Ovary (tissue), 10 donors: ENCODE data around the gene ATP1A4. TPM values are rescaled to one million over a fixed set of nuclear protein-coding genes. Genes with fewer than 3 reads are reported as not detected.

Source experiments
- DNase-seq, 5 donors: peaks; one replicate each; pipeline ENCODE4 v3.0.0-alpha.2; 2019 to 2020
- H3K27ac ChIP-seq, 2 donors: fragments of 200-600 bp; one replicate each; pipeline versions ENCODE4 v1.5.1 to v1.8.0; 2019 to 2022
- H3K27me3 ChIP-seq: fragments of 200-600 bp; one replicate; pipeline ENCODE4 v1.8.0; 2022
- H3K36me3 ChIP-seq: fragments of 200-600 bp; sonication (generic); one replicate; pipeline ENCODE4 v1.5.1; 2019
- H3K4me1 ChIP-seq: one replicate; pipeline ENCODE4 v1.8.1; 2013; ENCODE audit warnings: mild to moderate bottlenecking, moderate library complexity; ENCODE audit not compliant: insufficient read depth
- H3K4me3 ChIP-seq: fragments of 200-600 bp; sonication (generic); one replicate; pipeline ENCODE4 v1.5.1; 2017
- H3K9me3 ChIP-seq, 2 donors: fragments of 200-600 bp in 1 of 2; sonication (generic) in 1 of 2; one replicate each; pipeline versions ENCODE4 v1.5.1 to v1.8.1; 2013 to 2019; ENCODE audit warnings: mild to moderate bottlenecking in 1 of 2, moderate library complexity in 1 of 2
- EP300 ChIP-seq: sonication (generic); formaldehyde crosslinking; IDR thresholded peaks from one replicate; pipeline ENCODE4 v1.6.1; 2017; ENCODE audit warnings: antibody characterized with exemption
- POLR2A ChIP-seq: fragments of 450-650 bp; IDR thresholded peaks from one replicate; pipeline ENCODE4 v1.6.1; 2017; ENCODE audit warnings: antibody characterized with exemption, mild to moderate bottlenecking, moderate library complexity
- WGBS, 3 donors: extraction: QIAGEN DNeasy Blood & Tissue Kit in 1 of 3; methylation state at CpG; one replicate each; pipeline versions ENCODE4 v1.1.5 to v1.1.7; 2013 to 2017; 5-methylcytosine and 5-hydroxymethylcytosine counted together
- intact Hi-C, 4 donors: fragments of 100-400 bp; cut with DNase I; formaldehyde crosslinking; loops; one replicate each; pipeline versions ENCODE4 v1.11.0 to v1.15.1; 2022 to 2023
- long read RNA-seq, 3 donors: library from polyadenylated mRNA in 2 of 3; unstranded in 2 of 3; transcript quantifications; one replicate each; pipeline ENCODE4 v2.0.0 and lab custom pipeline, GENCODE V29; 2021 to 2026
- polyA plus RNA-seq, 2 donors: library from polyadenylated mRNA; stranded (reverse); fragments of 200-250 nt in 1 of 2; fragments of 350-450 nt in 1 of 2; fragmentation: Illumina TruSeq in 1 of 2; extraction: RNeasy Lipid Tissue Mini Kit (QIAGEN cat#74804) in 1 of 2; gene quantifications; one replicate each; pipeline ENCODE4 v1.2.3, GENCODE V29; 2013 to 2014
- total RNA-seq, 7 donors: library from RNA; depleted of rRNA in 2 of 7; stranded (reverse); fragments of >200 nt in 2 of 7; fragmentation: NEBNext Ultra II Directional in 3 of 7; extraction: Animal tissue kit (Norgen Biotek cat#: 25700) in 3 of 7; gene quantifications; one replicate each; pipeline versions ENCODE4 v1.1.0 to v1.2.4, GENCODE V29; 2016 to 2023
- TF ChIP-seq, protein P1 (sequence below), 3 donors: fragments of 450-650 bp in 2 of 3; fragments of 200-600 bp in 1 of 3; IDR thresholded peaks; one replicate each; pipeline versions ENCODE4 v1.5.1 to v1.8.0; 2016 to 2022; ENCODE audit warnings: antibody characterized with exemption in 3 of 3, mild to moderate bottlenecking in 1 of 3
- donor health status: DM: no; HTN: no; CAD: no; lungs with moderate emphysema.
- donor health status: DM: no; HTN: no; CAD: no.
- donor health status: Bipolar disorder and iron deficiency.
- donor health status: DM: yes; HTN: yes; CAD: no.
- donor health status: DM: no; HTN: no; CAD: no.
- donor health status: DM: yes; HTN: yes; CAD: no.

The ATP1A4 gene
- total RNA-seq = under 1 TPM in 1 of 7 donors, not detected in 6; 0.22 TPM
- under 1 TPM in 1 of 2 donors, not detected in 1; 0.37 TPM for polyA plus RNA-seq
- long read RNA-seq, donor 1 = 0 reads
- long read RNA-seq, donor 2 = 0 reads
- long read RNA-seq, donor 3 = 0 reads

GRCh38 chr1:160151303-160151702 is at the start of gene ATP1A4:
TSS of gene ATP1A4 (plus strand) at chr1:160151603. CDS start at chr1:160152041, 438 bp downstream.
- no peak for DNase-seq
- H3K36me3 ChIP-seq = no peaks in the 10 kb centered on the region
- H3K27ac ChIP-seq = no peak within 1 kb of the TSS
- H3K4me3 ChIP-seq = no peak within 1 kb of the TSS
- no peaks in the 10 kb centered on the region for H3K4me1 ChIP-seq
- WGBS, 3 donors = 88 to 93% (median 89%) methylated on average over 6 of the region's 6 CpGs
- intact Hi-C loops = no loop called here
- H3K9me3 ChIP-seq = no peaks in the 10 kb centered on the region
- no peaks in the 10 kb centered on the region for H3K27me3 ChIP-seq
- TF ChIP-seq, protein P1, sequence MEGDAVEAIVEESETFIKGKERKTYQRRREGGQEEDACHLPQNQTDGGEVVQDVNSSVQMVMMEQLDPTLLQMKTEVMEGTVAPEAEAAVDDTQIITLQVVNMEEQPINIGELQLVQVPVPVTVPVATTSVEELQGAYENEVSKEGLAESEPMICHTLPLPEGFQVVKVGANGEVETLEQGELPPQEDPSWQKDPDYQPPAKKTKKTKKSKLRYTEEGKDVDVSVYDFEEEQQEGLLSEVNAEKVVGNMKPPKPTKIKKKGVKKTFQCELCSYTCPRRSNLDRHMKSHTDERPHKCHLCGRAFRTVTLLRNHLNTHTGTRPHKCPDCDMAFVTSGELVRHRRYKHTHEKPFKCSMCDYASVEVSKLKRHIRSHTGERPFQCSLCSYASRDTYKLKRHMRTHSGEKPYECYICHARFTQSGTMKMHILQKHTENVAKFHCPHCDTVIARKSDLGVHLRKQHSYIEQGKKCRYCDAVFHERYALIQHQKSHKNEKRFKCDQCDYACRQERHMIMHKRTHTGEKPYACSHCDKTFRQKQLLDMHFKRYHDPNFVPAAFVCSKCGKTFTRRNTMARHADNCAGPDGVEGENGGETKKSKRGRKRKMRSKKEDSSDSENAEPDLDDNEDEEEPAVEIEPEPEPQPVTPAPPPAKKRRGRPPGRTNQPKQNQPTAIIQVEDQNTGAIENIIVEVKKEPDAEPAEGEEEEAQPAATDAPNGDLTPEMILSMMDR (IDR thresholded peaks at IDR 0.05) = no peak
- TF ChIP-seq EP300 (no peak), POLR2A (no peak)

GRCh38 chr1:160101717-160102522 is 49.5 kb upstream of the ATP1A4 start:
- H3K4me1 ChIP-seq = peaks cover 19% of the 10 kb centered on the region
- no peaks in the 10 kb centered on the region for H3K36me3 ChIP-seq
- WGBS, 3 donors = 74 to 77% (median 74%) methylated on average over 9 of the region's 9 CpGs
- TF ChIP-seq POLR2A = no peak
- no peak for TF ChIP-seq EP300
- TF ChIP-seq, protein P1 (IDR thresholded peaks at IDR 0.05) = no peak
- H3K27ac ChIP-seq = peak overlapping the region in 1 of 2 donors; percentile 42
- H3K4me3 ChIP-seq = no peak overlapping the region
- H3K27me3 ChIP-seq = no peaks in the 10 kb centered on the region
- no peak for DNase-seq
- H3K9me3 ChIP-seq = no peaks in the 10 kb centered on the region
- intact Hi-C loops = loop anchor here (5.0 to 10.0 kb wide), 5 partner anchors 93 to 160 kb away; partner anchors contain the start of genes PEA15 (in 2 of the 4), CASQ1 (in 1 of the 4) and DCAF8 (in 1 of the 4)

GRCh38 chr1:160103658-160104408 is 47.6 kb upstream of the ATP1A4 start:
- intact Hi-C loops = loop anchor here (5.0 to 10.0 kb wide), 5 partner anchors 91 to 158 kb away; partner anchors contain the start of genes PEA15 (in 2 of the 4), CASQ1 (in 1 of the 4) and DCAF8 (in 1 of the 4)
- Histone ChIP-seq H3K9me3 (no peaks in the 10 kb centered on the region), H3K27ac (peak overlapping the region in 1 of 2 donors; percentile 33), H3K36me3 (no peaks in the 10 kb centered on the region), H3K4me1 (peaks cover 13% of the 10 kb centered on the region), H3K27me3 (no peaks in the 10 kb centered on the region), H3K4me3 (no peak overlapping the region)
- DNase-seq = no peak
- WGBS, 3 donors = 23 to 29% (median 29%) methylated on average over 6 of the region's 6 CpGs
- TF ChIP-seq EP300 (no peak), POLR2A (no peak)
- TF ChIP-seq, protein P1 (IDR thresholded peaks at IDR 0.05) = no peak

DNA sequence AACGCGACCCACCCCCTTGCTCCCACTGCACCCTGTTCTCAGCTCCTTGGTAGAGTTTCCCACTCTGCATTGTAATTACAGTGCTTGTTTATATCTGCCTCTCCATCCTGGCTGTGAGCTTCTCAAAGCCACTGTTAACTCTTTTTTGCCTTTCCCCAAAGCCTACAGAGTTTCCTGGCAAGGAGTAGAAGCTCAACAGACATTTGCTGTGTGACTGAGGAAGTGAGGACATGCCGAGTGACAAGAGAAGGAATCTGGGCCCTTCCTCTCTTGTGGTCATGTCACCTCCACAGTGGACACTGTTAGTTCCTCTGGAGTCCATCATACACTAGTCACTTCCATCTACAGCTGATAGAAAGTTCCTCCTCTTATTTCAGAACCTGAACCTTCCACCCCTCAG is 46.9 kb upstream of the ATP1A4 start:
- intact Hi-C loops = loop anchor here (5.0 to 10.0 kb wide), 5 partner anchors 90 to 158 kb away; partner anchors contain the start of genes PEA15 (in 2 of the 4), CASQ1 (in 1 of the 4) and DCAF8 (in 1 of the 4)
- H3K4me3 ChIP-seq = no peak overlapping the region
- H3K4me1 ChIP-seq = peaks cover 15% of the 10 kb centered on the region
- no peaks in the 10 kb centered on the region for H3K36me3 ChIP-seq
- H3K27ac ChIP-seq = peak overlapping the region in 1 of 2 donors; percentile 33
- DNase-seq = no peak
- TF ChIP-seq EP300 = no peak
- TF ChIP-seq, protein P1 (IDR thresholded peaks at IDR 0.05) = no peak
- no peak for TF ChIP-seq POLR2A
- 38 to 49% (median 39%) methylated on average over 3 of the region's 3 CpGs for whole genome bisulfite sequencing, 3 donors
- no peaks in the 10 kb centered on the region for H3K27me3 ChIP-seq
- H3K9me3 ChIP-seq = no peaks in the 10 kb centered on the region
